Colonic mucosa (tissue), 4 donors: ENCODE measurements around the gene DIPK1C. TPM values are rescaled to one million over a fixed set of nuclear protein-coding genes. Genes with fewer than 3 reads are reported as not detected.

Source experiments
- DNase-seq: peaks from one replicate; pipeline ENCODE4 v3.0.0-alpha.2; 2020
- H3K27ac ChIP-seq: fragments of 200-600 bp; one replicate; pipeline ENCODE4 v1.8.0; 2021
- H3K27me3 ChIP-seq: fragments of 200-600 bp; one replicate; pipeline ENCODE4 v1.8.0; 2021
- H3K36me3 ChIP-seq: fragments of 200-600 bp; one replicate; pipeline ENCODE4 v1.8.0; 2021
- H3K4me1 ChIP-seq: fragments of 200-600 bp; one replicate; pipeline ENCODE4 v1.8.0; 2021; ENCODE audit warnings: mild to moderate bottlenecking
- H3K4me3 ChIP-seq: fragments of 200-600 bp; one replicate; pipeline ENCODE4 v1.8.0; 2021
- H3K9ac ChIP-seq, 2 donors: one replicate each; pipeline ENCODE4 v1.7.0; 2013; ENCODE audit warnings: control low read depth in 2 of 2, low read depth in 2 of 2, low read length in 2 of 2
- H3K9me3 ChIP-seq: fragments of 200-600 bp; one replicate; pipeline ENCODE4 v1.8.0; 2021
- intact Hi-C: fragments of 100-400 bp; cut with DNase I; formaldehyde crosslinking; loops from one replicate; pipeline ENCODE4 v1.14.1; 2022
- total RNA-seq, 2 donors: library from RNA; stranded (reverse); fragmentation: NEBNext Ultra II Directional in 1 of 2; extraction: Animal tissue kit (Norgen Biotek cat#: 25700) in 1 of 2; gene quantifications; one replicate each; pipeline ENCODE4 v1.2.1, GENCODE V29; 2021
- TF ChIP-seq, protein P1 (sequence below): fragments of 200-600 bp; IDR thresholded peaks from one replicate; pipeline ENCODE4 v1.8.0; 2022; ENCODE audit warnings: antibody characterized with exemption, mild to moderate bottlenecking
- donor health status: healthy.
- donor health status: DM: no; HTN: no; CAD: no.
- donor health status: DM: no; HTN: no; CAD: no.

Gene DIPK1C
- total RNA-seq, 2 donors from 2014 or later, result 0.24 TPM; not detected in 1

DNA sequence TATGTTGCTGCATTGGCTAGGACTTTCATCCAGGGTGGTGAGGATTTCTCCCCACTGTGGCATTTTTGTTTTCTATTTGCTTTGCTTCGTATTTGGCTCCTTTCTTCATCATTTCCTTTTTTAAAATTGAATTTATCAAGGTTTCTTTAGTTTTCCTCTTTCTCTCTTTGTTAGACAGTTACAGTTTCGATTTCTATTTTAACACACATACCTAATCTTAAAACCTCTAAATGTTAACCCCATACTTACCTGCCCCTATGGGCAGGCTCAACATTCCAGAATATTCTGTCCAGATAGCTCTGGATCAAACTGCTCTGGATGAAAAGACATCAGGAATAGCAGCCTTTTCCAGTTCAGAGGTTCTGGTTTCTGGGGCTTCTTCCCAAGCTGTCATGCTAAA is 49.2 kb downstream of the DIPK1C start:
- TF ChIP-seq, protein P1, sequence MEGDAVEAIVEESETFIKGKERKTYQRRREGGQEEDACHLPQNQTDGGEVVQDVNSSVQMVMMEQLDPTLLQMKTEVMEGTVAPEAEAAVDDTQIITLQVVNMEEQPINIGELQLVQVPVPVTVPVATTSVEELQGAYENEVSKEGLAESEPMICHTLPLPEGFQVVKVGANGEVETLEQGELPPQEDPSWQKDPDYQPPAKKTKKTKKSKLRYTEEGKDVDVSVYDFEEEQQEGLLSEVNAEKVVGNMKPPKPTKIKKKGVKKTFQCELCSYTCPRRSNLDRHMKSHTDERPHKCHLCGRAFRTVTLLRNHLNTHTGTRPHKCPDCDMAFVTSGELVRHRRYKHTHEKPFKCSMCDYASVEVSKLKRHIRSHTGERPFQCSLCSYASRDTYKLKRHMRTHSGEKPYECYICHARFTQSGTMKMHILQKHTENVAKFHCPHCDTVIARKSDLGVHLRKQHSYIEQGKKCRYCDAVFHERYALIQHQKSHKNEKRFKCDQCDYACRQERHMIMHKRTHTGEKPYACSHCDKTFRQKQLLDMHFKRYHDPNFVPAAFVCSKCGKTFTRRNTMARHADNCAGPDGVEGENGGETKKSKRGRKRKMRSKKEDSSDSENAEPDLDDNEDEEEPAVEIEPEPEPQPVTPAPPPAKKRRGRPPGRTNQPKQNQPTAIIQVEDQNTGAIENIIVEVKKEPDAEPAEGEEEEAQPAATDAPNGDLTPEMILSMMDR, result no peak
- Histone ChIP-seq H3K36me3 (no peaks in the 10 kb centered on the region), H3K27ac (no peak overlapping the region), H3K27me3 (no peaks in the 10 kb centered on the region), H3K9me3 (no peaks in the 10 kb centered on the region), H3K9ac (no peak overlapping the region), H3K4me1 (no peaks in the 10 kb centered on the region), H3K4me3 (no peak overlapping the region)
- intact Hi-C loops, result no loop called here
- no peak for DNase-seq

DNA sequence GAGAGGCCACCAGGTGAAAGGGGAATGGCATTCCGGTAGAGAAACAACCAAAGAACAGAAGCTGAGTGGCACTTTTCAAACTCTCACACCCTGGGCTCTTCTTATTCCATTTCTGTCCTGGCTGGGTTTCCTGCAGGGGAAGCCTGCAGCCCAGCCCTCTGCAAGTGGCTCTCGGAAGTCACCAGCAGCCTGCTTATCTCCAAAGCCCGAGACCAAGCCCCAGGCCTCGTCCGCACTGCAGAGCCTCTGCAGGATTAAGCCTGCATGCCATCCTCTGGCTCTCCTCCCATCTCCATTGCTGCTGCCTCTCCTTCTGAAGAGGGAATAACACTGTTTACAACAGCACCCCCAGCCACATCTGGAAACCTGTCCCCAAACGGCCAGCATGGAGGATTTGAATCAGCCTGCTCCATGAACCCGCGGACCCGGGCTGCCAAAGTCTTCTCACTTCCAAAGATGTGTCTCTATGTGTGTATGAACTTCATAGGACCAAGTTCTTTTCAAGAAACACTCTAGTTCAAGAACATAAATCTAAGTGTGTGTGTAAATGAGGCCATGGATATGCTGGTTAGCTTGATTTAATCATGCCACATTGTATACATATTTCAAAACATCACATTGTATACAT is 54.2 kb downstream of the DIPK1C start:
- intact Hi-C loops, result no loop called here
- DNase-seq, result no peak
- Histone ChIP-seq H3K27ac (no peak overlapping the region), H3K9ac (no peak overlapping the region), H3K27me3 (no peaks in the 10 kb centered on the region), H3K9me3 (no peaks in the 10 kb centered on the region), H3K4me3 (no peak overlapping the region), H3K36me3 (no peaks in the 10 kb centered on the region), H3K4me1 (no peaks in the 10 kb centered on the region)
- TF ChIP-seq, protein P1, result no peak

DNA sequence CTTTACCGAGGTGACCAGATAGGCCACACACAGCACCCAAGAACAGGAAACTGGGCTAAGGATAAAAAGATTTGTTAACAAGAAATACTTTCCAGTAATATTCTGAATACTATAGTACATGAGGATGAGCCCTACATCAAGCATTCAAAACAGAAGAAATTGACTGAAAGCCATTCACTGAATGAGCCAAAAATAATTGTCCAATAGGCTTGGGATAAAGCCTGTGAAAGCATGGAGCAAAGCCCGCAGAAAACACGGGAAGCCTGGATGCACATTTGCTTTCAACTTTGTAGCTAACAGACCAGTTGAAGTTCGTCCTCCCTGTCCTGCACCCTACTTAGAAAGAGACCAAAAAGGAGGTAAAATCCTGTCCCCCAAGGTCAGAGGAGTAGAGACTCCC is 56.3 kb downstream of the DIPK1C start:
- no peaks in the 10 kb centered on the region for H3K27me3 ChIP-seq
- no peak for DNase-seq
- H3K9me3 ChIP-seq, result no peaks in the 10 kb centered on the region
- no peaks in the 10 kb centered on the region for H3K36me3 ChIP-seq
- H3K4me1 ChIP-seq, result no peaks in the 10 kb centered on the region
- TF ChIP-seq, protein P1, result no peak
- H3K9ac ChIP-seq, result no peak overlapping the region
- no peak overlapping the region for H3K27ac ChIP-seq
- intact Hi-C loops, result no loop called here
- H3K4me3 ChIP-seq, result no peak overlapping the region

DNA sequence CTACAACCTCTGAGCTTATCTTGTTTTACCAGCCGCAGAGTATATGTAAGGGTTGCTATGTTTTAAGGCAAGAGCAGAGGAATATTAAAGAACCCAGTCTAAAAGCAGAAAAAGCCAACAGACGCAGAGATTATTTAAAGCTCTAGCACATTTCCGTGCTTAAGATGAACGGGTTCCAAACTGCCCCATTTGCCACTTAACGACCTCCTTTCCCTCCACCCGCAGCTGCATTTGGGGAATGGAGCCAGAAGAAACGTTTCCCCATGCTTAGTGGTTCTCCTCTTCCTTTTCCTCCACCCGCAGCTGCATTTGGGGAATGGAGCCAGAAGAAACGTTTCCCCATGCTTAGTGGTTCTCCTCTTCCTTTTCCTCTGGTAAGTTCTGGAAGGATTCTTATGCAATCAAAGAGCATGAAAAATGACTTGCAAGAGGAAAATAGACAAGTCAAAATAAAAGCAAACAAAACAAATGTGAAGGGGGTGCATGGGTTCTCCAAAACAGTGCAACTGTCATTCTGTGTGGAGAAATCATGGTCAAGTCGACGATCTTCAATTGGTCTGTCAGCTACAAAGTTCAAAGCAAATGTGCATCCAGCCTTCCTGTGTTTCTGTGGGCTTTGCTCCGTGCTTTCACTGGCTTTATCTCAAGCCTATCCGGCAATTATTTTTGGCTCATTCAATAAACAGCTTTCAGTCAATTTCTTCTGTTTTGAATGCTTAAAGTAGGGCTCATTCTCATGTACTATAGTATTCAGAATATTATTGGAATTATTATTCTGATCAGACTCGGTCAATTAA is 57.8 kb downstream of the DIPK1C start:
- no peaks in the 10 kb centered on the region for H3K36me3 ChIP-seq
- H3K9ac ChIP-seq, result no peak overlapping the region
- no peak overlapping the region for H3K4me3 ChIP-seq
- no peak for DNase-seq
- intact Hi-C loops, result no loop called here
- H3K4me1 ChIP-seq, result no peaks in the 10 kb centered on the region
- TF ChIP-seq, protein P1, result no peak
- H3K9me3 ChIP-seq, result no peaks in the 10 kb centered on the region
- no peak overlapping the region for H3K27ac ChIP-seq
- no peaks in the 10 kb centered on the region for H3K27me3 ChIP-seq

DNA sequence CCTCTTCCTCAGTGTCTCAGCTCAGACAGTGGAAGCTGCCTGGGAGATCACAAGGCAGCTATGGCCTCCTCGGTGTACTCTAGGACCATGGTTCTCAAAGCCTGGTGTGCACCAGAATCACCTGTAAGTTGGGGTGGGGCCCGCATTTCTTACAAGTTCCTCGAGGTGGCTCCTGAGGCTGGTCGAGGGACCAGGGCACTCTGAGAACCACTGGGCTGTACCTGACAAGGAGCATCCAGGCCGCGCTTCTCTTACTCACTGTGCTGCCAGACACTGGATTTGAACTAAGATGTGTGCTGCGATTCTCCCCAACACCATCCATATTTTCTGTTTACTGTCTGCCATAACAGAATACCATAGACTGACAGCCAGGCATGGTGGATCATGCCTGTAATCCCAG is 59.5 kb downstream of the DIPK1C start:
- H3K27me3 ChIP-seq, result no peaks in the 10 kb centered on the region
- DNase-seq, result no peak
- no peak overlapping the region for H3K9ac ChIP-seq
- H3K27ac ChIP-seq, result no peak overlapping the region
- no peaks in the 10 kb centered on the region for H3K4me1 ChIP-seq
- no peak overlapping the region for H3K4me3 ChIP-seq
- TF ChIP-seq, protein P1, result no peak
- no peaks in the 10 kb centered on the region for H3K9me3 ChIP-seq
- H3K36me3 ChIP-seq, result no peaks in the 10 kb centered on the region
- intact Hi-C loops, result no loop called here
